Activated CD4-positive, alpha-beta T cell treated with anti-CD3 and anti-CD28 coated beads, Interleukin-2, Interleukin-6, amounts not matched to agents 100 ng/mL and 50 ng/mL, durations not matched to agents 16 hours and 8 hours (primary cell): ENCODE data around the gene CREM.
"Not testable (repeated sequence)": the region's sequence is repeated elsewhere in the genome, so short reads cannot be mapped to it uniquely, and the experiment has no call there.

ENCODE experiments used
- DNase-seq: peaks from one replicate; pipeline ENCODE4 v3.0.0-alpha.2; 2020

Gene CREM

GRCh38 chr10:35195361-35196306 is 69.0 kb downstream of the CREM start:
- DNase-seq = peak; percentile 89

GRCh38 chr10:35200487-35200886 is 73.8 kb downstream of the CREM start:
- DNase-seq = no peak

GRCh38 chr10:35201234-35201633 is 74.6 kb downstream of the CREM start:
- no peak for DNase-seq

GRCh38 chr10:35202050-35202449 is 75.4 kb downstream of the CREM start:
- DNase-seq = no peak

GRCh38 chr10:35203745-35204144 is 77.1 kb downstream of the CREM start:
- DNase-seq = no peak

- DNase-seq = no peak
Measured at GRCh38 chr10:35204650-35205319, 78.1 kb downstream of the CREM start.

- DNase-seq = no peak
Measured at GRCh38 chr10:35206274-35206673, 79.6 kb downstream of the CREM start.

GRCh38 chr10:35208536-35208935 is 81.9 kb downstream of the CREM start:
- DNase-seq = peak; percentile 90

GRCh38 chr10:35208949-35209613 is 82.4 kb downstream of the CREM start:
- DNase-seq = no peak

- no peak for DNase-seq
Measured at GRCh38 chr10:35210961-35211360, 84.3 kb downstream of the CREM start.

GRCh38 chr10:35211390-35211789 is 84.7 kb downstream of the CREM start:
- DNase-seq = no peak

GRCh38 chr10:35212856-35213255 is 86.2 kb downstream of the CREM start:
- no peak for DNase-seq

GRCh38 chr10:35213699-35214098 is 87.1 kb downstream of the CREM start:
- no peak for DNase-seq

GRCh38 chr10:35214607-35215020 is 88.0 kb downstream of the CREM start:
- DNase-seq = no peak

GRCh38 chr10:35215107-35215506 is 88.5 kb downstream of the CREM start:
- DNase-seq = no peak

- DNase-seq = peak; percentile 61
Measured at GRCh38 chr10:35216303-35216905, 89.8 kb downstream of the CREM start.

GRCh38 chr10:35216956-35217355 is 90.3 kb downstream of the CREM start:
- not testable (repeated sequence) for DNase-seq

GRCh38 chr10:35217455-35217854 is 90.8 kb downstream of the CREM start:
- DNase-seq = no peak

GRCh38 chr10:35218339-35218955 is 91.8 kb downstream of the CREM start:
- DNase-seq = peak; percentile 90

- DNase-seq = peak; percentile 54
Measured at GRCh38 chr10:35219292-35219691, 92.6 kb downstream of the CREM start.

GRCh38 chr10:35219891-35220890 is 93.5 kb downstream of the CREM start:
- no peak for DNase-seq
